Activated naive CD4-positive, alpha-beta T cell (primary cell): ENCODE data around the gene GPR4.

ENCODE experiments used
- DNase-seq, 4 experiments: peaks; one replicate each; lab custom pipeline; 2025; lab: John Stamatoyannopoulos, UW

The GPR4 gene

GRCh38 chr19:45547965-45548609, 53.9 kb downstream of the GPR4 start:
- DNase-seq: no peak

GRCh38 chr19:45547211-45547770, 54.7 kb downstream of the GPR4 start:
- no peak for DNase-seq

GRCh38 chr19:45542234-45542668, 59.8 kb downstream of the GPR4 start:
- DNase-seq: no peak
